Measurements from ENCODE around the gene C7orf25.
"Not testable (repeated sequence)": the region's sequence is repeated elsewhere in the genome, so short reads cannot be mapped to it uniquely, and the experiment has no call there.

C7orf25 gene

GRCh38 chr7:42929449-42929848, 17.6 kb upstream of the C7orf25 start:
- no peak for DNase-seq (ENCODE audit: low read depth, low spot score)

GRCh38 chr7:42928754-42929153, 16.9 kb upstream of the C7orf25 start:
- no peak for DNase-seq (ENCODE audit: low read depth, low spot score)

DNA sequence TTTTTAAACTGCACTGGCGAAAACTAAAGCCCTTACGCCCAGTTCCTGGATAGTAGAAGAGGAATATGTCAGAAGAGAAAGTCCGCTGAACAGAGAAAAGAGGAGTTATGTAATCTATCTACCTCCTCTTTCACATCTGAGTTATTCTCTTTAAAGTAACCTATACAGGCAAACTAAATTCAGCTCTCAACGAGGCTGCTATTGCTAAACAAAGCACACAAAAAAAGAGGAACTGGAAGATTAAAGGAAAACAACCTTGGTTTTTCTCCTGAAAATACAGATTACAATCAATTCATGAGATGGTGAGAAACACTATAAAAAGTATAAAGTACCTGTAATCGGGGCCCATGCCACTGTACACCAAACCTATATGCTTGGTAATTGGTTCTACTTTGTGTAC, 14.3 kb upstream of the C7orf25 start:
- no peak for DNase-seq (ENCODE audit: low read depth, low spot score)

- no peak for DNase-seq (ENCODE audit: low read depth, low spot score)
These were observed 13.8 kb upstream of the C7orf25 start for GRCh38 chr7:42925630-42926029.

- DNase-seq (ENCODE audit: low read depth, low spot score), result no peak
These were observed 12.5 kb upstream of the C7orf25 start for GRCh38 chr7:42924223-42924838.

DNA sequence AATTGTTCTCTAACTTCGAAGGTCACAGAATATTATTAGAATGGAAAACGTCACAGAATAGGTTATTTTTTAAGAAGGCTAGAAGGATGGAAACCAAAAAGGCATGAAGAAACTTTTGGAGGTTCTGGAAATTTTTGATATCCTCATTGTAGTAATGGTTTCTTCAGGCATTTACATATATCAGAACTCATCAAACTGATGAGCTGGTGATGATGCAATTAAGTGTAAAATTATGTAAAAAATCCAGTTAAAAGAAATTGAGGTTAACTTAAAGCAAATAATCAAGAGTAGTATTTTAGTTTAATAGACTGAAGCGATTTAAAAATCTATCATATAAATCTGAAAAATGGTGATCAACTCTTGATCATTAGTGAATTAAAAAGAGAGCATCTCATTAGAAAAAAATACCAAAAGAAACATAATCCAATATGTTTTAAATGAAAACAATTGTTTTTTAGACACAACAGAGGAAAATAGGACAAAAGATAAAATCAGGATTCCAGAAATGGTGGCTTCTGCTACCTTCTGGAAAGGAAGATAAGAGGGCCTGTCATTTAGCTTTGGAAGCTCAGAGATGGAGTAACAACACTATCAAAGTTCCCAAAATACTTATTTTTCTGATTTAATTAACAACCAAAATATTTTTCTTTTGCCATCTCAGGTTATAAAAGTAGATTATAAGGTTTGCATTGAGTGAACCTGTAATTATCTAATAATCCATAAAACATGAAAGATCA, 10.3 kb upstream of the C7orf25 start:
- no peak for DNase-seq (ENCODE audit: low read depth, low spot score)

GRCh38 chr7:42915356-42915755, 3.5 kb upstream of the C7orf25 start:
- DNase-seq (ENCODE audit: low read depth, low spot score), result no peak

DNA sequence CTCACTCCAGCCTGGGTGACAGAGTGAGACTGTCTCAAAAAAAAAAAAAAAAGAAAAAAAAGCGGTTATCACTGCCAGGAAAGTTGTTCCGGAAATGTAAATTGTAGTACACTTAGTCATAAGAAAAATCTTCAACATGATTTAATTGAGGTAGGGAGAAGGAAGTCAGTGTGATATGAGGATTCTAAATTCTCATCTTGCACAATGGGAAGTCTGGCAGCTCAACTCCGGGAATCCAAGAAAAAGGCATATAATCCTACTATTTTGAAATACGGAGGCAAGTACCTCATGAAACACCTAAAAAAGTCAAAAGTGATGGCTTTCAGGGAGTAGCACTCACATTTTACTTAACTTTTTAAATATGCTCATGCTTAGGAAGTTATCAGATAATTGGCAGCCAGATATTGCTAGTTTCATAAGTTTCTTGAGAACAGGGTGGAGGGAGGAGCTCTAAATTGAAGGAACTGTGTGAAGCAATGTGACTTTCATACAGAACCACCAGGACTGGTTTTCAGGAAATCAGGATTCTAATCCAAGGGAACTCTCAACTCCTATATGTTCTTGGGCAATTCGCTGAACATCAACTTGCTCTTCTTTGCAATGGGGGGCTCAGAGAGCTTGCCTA, 2.7 kb upstream of the C7orf25 start:
- DNase-seq (ENCODE audit: low read depth, low spot score), result no peak

DNA sequence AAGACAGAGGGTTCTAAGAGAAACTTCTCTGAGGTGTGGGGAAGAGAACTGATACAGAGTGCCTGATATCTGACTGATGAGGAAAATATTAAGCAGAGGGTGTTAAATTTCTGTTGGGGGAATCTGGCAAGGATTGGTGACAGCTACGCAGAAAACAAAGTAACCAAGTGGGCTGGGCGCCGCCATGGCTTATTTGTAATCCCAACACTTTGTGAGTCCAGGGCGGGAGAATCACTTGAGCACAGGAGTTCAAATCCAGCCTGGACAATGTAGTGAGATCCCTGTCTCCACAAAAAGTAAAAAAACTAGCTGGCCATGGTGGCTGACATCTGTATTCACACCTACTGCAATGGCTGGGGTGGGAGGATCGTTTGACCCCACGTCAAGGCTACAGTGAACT, 2.1 kb upstream of the C7orf25 start:
- no peak for DNase-seq (ENCODE audit: low read depth, low spot score)

DNA sequence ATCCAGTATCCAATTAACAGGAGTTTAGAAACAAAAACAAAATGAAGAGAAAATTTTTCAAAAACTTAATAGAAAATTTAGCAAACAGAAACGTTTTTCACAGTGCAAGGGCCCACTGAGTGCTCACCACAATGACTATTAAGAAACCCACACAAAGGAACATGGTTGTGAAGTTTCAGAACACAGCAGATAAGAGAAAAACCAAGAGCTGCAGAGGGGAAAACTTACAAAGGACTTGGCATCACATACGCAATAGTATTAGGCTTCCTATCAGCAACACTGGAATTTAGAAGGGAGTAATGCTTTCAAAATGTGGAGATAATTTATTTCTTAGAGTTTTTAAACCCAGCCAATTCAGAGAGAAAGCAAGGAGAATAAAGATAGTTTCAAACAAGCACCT, 1.7 kb upstream of the C7orf25 start:
- no peak for DNase-seq (ENCODE audit: low read depth, low spot score)

- no peak for DNase-seq (ENCODE audit: low read depth, low spot score)
These were observed 1.6 kb downstream of the C7orf25 start for GRCh38 chr7:42910306-42910705.

DNA sequence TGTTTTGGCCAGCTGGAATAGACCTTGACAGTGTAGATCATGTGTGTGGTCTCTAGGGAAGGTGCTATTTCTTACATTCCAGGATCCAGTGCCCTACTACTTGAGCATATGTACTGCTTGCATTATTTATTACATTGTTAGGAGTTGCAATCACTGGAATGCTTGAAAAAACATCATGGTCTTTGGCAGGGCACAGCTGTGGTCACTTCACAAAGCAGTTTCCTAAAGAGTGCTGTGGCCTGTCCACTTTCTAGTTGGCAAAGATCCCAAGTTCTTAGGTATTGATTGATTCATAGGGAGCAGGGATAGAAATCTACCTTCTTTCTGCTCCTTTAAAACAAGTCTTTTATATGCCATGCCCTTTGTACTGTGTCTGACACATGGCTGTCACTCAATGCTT, 4.6 kb downstream of the C7orf25 start:
- DNase-seq (ENCODE audit: low read depth, low spot score), result no peak

DNA sequence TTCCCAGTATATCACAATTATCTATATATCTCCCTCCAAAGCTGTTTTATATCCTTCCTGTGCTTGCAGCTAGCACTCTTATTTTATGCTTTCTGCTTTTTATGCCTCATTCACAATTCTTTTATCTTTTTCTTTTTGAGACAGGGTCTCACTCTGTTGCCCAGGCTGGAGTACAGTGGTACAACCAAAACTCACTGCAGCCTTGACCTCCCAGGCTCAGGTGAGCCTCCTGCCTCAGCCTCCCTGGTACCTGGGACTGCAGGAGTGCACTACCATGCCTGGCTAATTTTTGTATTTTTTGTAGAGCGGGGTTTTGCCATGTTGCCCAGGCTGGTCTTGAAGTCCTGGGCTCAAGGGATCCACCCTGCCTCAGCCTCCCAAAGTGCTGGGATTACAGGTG, 5.7 kb downstream of the C7orf25 start:
- no peak for DNase-seq (ENCODE audit: low read depth, low spot score)

- DNase-seq (ENCODE audit: low read depth, low spot score), result no peak
These were observed 9.5 kb downstream of the C7orf25 start for GRCh38 chr7:42902331-42902730.

GRCh38 chr7:42900842-42901241, 11.0 kb downstream of the C7orf25 start:
- no peak for DNase-seq (ENCODE audit: low read depth, low spot score)

- no peak for DNase-seq (ENCODE audit: low read depth, low spot score)
These were observed 18.3 kb downstream of the C7orf25 start for GRCh38 chr7:42893346-42894240.

- DNase-seq (ENCODE audit: low read depth, low spot score), result no peak
These were observed 24.9 kb downstream of the C7orf25 start for GRCh38 chr7:42886893-42887505.

- no peak for DNase-seq (ENCODE audit: low read depth, low spot score)
These were observed 25.7 kb downstream of the C7orf25 start for GRCh38 chr7:42886129-42886528.

GRCh38 chr7:42885183-42885582, 26.7 kb downstream of the C7orf25 start:
- DNase-seq (ENCODE audit: low read depth, low spot score), result not testable (repeated sequence)

- DNase-seq (ENCODE audit: low read depth, low spot score), result no peak
These were observed 27.9 kb downstream of the C7orf25 start for GRCh38 chr7:42883950-42884349.

DNA sequence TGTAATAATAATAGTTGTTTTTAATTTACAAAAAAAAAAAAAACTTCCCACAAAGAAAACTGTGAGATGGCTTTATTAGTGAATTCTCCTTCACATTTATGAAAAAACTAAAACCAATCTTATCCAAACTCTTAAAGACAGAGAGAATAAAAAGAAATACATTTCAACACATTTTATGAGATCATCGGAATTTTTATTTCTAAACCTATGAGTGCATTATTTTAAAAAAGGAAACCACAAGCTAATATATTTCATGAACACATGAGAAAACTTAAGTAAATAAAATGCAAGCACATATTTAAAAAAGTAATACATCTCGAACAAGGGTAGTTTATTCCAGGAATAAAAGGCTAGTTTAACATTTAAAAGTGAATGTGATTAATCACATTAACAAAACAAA, 31.5 kb downstream of the C7orf25 start:
- DNase-seq (ENCODE audit: low read depth, low spot score), result no peak

GRCh38 chr7:42878303-42878702, 33.6 kb downstream of the C7orf25 start:
- DNase-seq (ENCODE audit: low read depth, low spot score), result no peak
